ENCODE data around the gene CLHC1. TPM values are rescaled to one million over a fixed set of nuclear protein-coding genes. Genes with fewer than 3 reads are reported as not detected.
"Not testable (repeated sequence)": the region's sequence is repeated elsewhere in the genome, so short reads cannot be mapped to it uniquely, and the experiment has no call there.

The CLHC1 gene
- total RNA-seq, 4 donors from 2014 or later = 5.6 to 7.7 (median 6.0) TPM

DNA sequence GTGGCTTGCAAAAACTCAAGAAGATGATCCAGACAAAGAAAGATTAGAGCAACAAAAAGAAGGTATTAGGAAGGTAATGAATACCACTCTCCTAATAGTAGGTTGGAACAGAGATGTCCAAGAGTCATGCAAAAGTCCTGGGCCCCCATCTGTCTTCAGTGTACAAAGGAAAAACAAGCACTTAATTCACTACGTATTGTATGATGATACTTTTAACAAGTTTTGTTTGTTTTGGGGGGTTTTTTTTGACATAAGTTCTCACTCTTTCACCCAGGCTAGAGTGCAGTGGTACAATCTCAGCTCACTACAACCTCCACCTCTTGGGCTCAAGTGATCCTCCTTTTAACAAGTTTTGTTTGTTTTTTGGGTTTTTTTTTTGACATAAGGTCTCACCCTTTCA is 101.2 kb downstream of the CLHC1 start:
- TF ChIP-seq, protein P1, sequence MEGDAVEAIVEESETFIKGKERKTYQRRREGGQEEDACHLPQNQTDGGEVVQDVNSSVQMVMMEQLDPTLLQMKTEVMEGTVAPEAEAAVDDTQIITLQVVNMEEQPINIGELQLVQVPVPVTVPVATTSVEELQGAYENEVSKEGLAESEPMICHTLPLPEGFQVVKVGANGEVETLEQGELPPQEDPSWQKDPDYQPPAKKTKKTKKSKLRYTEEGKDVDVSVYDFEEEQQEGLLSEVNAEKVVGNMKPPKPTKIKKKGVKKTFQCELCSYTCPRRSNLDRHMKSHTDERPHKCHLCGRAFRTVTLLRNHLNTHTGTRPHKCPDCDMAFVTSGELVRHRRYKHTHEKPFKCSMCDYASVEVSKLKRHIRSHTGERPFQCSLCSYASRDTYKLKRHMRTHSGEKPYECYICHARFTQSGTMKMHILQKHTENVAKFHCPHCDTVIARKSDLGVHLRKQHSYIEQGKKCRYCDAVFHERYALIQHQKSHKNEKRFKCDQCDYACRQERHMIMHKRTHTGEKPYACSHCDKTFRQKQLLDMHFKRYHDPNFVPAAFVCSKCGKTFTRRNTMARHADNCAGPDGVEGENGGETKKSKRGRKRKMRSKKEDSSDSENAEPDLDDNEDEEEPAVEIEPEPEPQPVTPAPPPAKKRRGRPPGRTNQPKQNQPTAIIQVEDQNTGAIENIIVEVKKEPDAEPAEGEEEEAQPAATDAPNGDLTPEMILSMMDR (IDR thresholded peaks at IDR 0.05) = no peak
- no peak for DNase-seq (ENCODE audit: low spot score)
- no peak for ATAC-seq (ENCODE audit: low FRiP score)

DNA sequence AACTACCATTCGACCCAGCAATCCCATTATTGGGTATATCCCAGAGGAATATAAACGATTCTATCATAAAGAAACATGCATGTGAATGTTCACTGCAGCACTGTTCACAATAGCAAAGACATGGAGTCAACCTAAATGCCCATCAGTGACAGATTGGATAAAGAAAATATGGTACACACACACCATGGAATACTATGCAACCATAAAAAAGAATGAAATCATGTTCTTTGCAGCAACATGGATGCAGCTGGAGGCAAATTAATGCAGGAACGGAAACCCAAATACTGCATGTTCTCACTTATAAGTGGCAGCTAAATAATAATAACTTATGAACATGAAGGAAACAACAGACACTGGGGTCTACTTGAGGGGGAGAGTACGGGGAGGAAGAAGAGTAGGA is 105.5 kb downstream of the CLHC1 start:
- not testable (repeated sequence) for ATAC-seq (ENCODE audit: low FRiP score); DNase-seq (ENCODE audit: low spot score)

Other genes with a start within 250 kb of the CLHC1 start
- gene RTN4, start 181.8 kb downstream of the CLHC1 start, total RNA-seq = 100 to 1,000 TPM; 308 to 566 (median 400) TPM
- gene RPS27A, start 395 bp upstream of the CLHC1 start, total RNA-seq = 1,000 to 10,000 TPM; 1,333 to 2,174 (median 1,743) TPM
- gene MTIF2, start 36.9 kb upstream of the CLHC1 start, total RNA-seq = 10 to 100 TPM; 21.5 to 25.3 (median 22.9) TPM
- gene CCDC88A, start 187.6 kb upstream of the CLHC1 start, total RNA-seq = 100 to 1,000 TPM in 1 of 4 donors, 10 to 100 TPM in 3; 38.0 to 141 (median 64.3) TPM

Data from omental fat pad (tissue), 4 donors.